Effector memory CD8-positive, alpha-beta T cell (primary cell): ENCODE measurements around the gene WDR87.

Source experiments
- ATAC-seq: fragments of 150-1000 bp; cut with Tn5 transposase; replicated peaks from 2 replicates; pipeline ENCODE4 v1.10.0; 2021; ENCODE audit warnings: mild to moderate bottlenecking, moderate library complexity
- DNase-seq, 3 experiments: peaks; one replicate each; pipeline ENCODE4 v3.0.0; 2021
- H3K27ac Mint-ChIP-seq, 2 donors: one replicate each; pipeline ENCODE4 v1.8.0; 2022; ENCODE audit warnings: mild to moderate bottlenecking in 2 of 2, mixed read lengths in 2 of 2, moderate library complexity in 2 of 2
- H3K27me3 Mint-ChIP-seq, 2 donors: one replicate each; pipeline ENCODE4 v1.8.0; 2022; ENCODE audit warnings: mixed read lengths in 2 of 2
- H3K36me3 Mint-ChIP-seq: one replicate; pipeline ENCODE4 v1.8.0; 2022; ENCODE audit warnings: mild to moderate bottlenecking, moderate library complexity, mixed read lengths; ENCODE audit not compliant: insufficient read depth
- H3K4me1 Mint-ChIP-seq, 2 donors: one replicate each; pipeline ENCODE4 v1.8.0; 2022; ENCODE audit warnings: low read depth in 2 of 2, mixed read lengths in 2 of 2
- H3K4me3 Mint-ChIP-seq, 2 donors: one replicate each; pipeline ENCODE4 v1.8.0; 2022; ENCODE audit warnings: mild to moderate bottlenecking in 2 of 2, mixed read lengths in 2 of 2, moderate library complexity in 2 of 2
- H3K9me3 Mint-ChIP-seq, 2 donors: one replicate each; pipeline ENCODE4 v1.8.0; 2022; ENCODE audit warnings: mixed read lengths in 2 of 2

The WDR87 gene

DNA sequence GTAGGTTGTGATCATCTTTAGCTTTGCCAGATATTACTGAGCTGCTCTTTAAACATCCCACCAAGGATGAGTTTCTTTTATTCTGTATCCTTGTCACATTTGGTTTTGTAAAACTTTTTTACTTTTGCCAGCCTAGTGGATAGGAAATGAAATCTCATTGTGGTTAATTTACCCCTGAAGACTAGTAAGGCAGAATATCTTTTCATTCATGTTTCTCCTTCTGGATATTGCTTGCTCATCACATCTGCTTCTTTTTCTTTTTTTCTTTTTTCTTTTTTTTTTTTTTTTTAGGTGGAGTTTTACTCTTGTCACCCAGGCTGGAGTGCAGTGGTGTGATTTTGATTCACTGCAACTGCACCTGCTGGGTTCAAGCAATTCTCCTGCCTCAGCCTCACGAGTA, 32.0 kb upstream of the WDR87 start:
- H3K4me1 Mint-ChIP-seq, result peaks cover 9 to 14% of the 10 kb centered on the region in 2 donors
- no peaks in the 10 kb centered on the region for H3K27me3 Mint-ChIP-seq
- H3K4me3 Mint-ChIP-seq, result no peak overlapping the region
- no peak overlapping the region for H3K27ac Mint-ChIP-seq
- H3K36me3 Mint-ChIP-seq, result no peaks in the 10 kb centered on the region
- H3K9me3 Mint-ChIP-seq, result no peaks in the 10 kb centered on the region
- DNase-seq (no peak), ATAC-seq (no peak)

DNA sequence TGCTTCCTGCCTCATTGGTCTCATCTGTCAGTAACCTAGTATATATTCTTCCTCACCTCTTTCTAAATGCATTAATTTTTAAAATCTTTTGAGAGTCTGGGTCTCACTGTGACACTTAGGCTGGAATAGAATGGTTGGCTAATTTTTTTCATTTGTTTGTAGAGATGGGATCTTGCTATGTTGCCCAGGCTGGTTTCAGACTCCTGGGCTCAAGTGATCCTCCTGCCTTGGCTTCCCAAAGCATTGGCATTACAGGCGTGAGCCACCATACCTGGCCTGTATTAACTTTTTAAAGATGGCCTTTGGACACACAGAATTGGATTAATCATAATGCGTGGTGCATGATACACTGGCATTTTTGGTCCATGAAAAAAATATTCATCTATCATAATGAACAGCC, 30.5 kb upstream of the WDR87 start:
- Mint-ChIP-seq H3K4me3 (no peak overlapping the region), H3K27me3 (no peaks in the 10 kb centered on the region), H3K9me3 (no peaks in the 10 kb centered on the region), H3K27ac (no peak overlapping the region), H3K4me1 (peaks cover 8 to 15% of the 10 kb centered on the region in 2 donors), H3K36me3 (no peaks in the 10 kb centered on the region)
- ATAC-seq (no peak), DNase-seq (no peak)

DNA sequence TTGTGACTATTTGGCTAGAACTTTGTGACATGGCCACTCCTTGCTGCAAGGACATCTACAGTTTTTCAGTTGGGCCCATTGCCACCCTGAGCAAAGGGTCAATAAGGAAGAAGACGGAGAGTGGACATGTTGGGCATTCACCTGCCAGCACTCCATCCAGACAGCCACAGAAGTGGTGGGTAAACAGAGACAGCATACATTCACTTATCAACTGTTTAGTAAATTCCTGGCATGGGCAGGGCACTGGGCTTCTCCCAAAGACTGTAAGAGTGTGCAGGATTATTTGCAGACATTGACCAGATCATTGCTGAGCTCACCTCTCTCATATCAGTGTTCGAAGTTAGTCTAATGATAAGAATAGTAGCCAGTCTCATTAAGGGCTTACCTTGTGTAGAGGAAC, 29.8 kb upstream of the WDR87 start:
- H3K4me1 Mint-ChIP-seq, result peaks cover 8 to 13% of the 10 kb centered on the region in 2 donors
- DNase-seq (no peak), ATAC-seq (no peak)
- H3K4me3 Mint-ChIP-seq, result no peak overlapping the region
- no peaks in the 10 kb centered on the region for H3K9me3 Mint-ChIP-seq
- H3K27me3 Mint-ChIP-seq, result no peaks in the 10 kb centered on the region
- no peaks in the 10 kb centered on the region for H3K36me3 Mint-ChIP-seq
- no peak overlapping the region for H3K27ac Mint-ChIP-seq

DNA sequence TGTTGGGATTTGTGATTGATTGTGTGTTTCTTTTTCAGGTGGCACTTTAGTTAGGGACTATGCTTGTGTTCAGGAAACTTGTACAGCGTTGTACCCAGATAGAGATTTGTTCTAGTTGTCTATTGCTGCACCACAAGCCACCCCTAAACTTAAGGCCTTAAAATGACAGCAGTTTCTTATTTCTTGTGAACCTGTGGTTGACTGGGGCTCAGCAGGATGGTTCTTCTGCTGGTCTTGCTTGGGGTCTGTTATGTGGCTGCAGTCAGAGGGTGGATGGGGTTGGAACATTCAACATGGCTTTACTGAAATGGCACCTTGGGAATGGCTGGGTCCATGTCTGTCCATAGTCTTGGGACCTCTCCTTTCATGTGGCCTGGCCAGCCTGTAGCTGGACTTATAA, 28.9 kb upstream of the WDR87 start:
- H3K4me1 Mint-ChIP-seq, result peaks cover 8 to 13% of the 10 kb centered on the region in 2 donors
- ATAC-seq, result no peak

DNA sequence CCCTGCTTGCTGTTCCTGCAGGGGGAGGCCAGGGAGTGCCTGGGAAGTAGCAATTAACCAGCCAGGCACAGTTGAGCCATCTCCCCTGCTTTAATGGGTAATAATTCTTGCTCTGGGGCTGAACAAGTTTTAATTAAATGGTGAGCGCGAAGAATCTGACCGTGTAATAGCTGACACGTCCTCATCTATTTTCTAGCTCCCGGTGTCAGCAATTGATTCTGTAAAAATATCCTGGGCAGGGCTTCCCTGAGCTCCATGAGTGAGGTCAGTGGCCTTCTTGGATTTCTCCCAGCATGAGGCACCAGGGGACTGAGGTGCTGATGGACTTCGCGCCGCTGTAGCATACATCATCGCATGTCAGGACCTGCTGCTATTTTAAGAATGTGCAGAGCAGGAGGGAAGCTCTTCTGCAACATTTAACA, 27.6 kb upstream of the WDR87 start:
- Mint-ChIP-seq H3K4me3 (no peak overlapping the region), H3K27ac (no peak overlapping the region), H3K9me3 (no peaks in the 10 kb centered on the region), H3K36me3 (peaks cover 2% of the 10 kb centered on the region), H3K4me1 (peaks cover 8% of the 10 kb centered on the region in 2 donors), H3K27me3 (no peaks in the 10 kb centered on the region)
- ATAC-seq, result no peak
- DNase-seq, result no peak

More for the DNA sequence above, 28.9 kb upstream of the WDR87 start:
- Mint-ChIP-seq H3K36me3 (no peaks in the 10 kb centered on the region), H3K9me3 (no peaks in the 10 kb centered on the region), H3K4me3 (no peak overlapping the region), H3K27me3 (no peaks in the 10 kb centered on the region), H3K27ac (no peak overlapping the region)
- DNase-seq, result no peak

DNA sequence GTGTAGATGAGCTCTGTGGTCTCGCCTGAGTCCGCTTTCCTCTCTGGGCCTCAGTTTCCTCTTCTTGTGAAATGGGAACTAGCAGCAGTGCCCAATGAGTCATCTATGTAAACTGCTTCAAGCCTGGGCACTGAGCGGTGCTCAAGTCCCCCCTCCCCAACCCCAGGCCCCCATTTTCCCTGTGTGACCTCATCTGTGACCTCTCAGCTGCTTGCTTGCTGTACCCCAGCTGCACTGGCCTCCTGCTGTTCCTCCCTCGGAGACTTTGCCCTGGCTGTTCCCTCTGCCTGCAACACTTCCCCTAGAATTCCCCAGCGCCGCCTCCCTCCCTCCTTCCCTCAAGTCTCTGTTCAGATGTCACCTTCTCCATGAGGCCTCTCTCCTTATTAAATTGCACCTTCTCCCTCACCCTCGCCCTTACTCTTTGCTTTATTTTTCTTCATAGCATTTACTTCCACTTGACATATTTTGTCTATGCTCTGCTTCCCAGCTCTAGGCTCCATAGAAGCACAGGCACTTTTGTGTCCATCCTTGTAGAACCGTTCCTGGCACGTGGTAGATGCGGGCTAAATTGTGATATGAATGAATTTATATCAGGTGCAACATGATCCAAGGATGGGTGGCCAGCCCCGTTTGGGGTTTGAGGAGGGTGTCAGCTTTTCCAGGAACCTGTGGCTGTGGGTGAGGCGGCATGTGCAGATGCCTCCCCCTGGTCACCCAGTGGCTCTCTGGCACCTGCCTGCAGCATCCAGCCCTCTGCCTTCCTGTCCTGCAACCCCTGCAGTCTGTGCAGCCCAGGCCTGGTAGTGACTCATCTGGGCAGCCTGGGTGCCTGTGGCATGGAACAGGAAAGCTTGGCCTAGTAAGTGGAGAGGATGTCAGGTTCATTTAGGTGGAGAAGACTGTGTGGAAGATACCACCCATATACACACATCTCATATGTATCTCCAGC, 26.9 kb upstream of the WDR87 start:
- Mint-ChIP-seq H3K27me3 (no peaks in the 10 kb centered on the region), H3K27ac (no peak overlapping the region), H3K4me3 (no peak overlapping the region), H3K36me3 (peaks cover 2% of the 10 kb centered on the region), H3K4me1 (peaks cover 9 to 10% of the 10 kb centered on the region in 2 donors), H3K9me3 (no peaks in the 10 kb centered on the region)
- DNase-seq, result no peak
- ATAC-seq, result no peak

DNA sequence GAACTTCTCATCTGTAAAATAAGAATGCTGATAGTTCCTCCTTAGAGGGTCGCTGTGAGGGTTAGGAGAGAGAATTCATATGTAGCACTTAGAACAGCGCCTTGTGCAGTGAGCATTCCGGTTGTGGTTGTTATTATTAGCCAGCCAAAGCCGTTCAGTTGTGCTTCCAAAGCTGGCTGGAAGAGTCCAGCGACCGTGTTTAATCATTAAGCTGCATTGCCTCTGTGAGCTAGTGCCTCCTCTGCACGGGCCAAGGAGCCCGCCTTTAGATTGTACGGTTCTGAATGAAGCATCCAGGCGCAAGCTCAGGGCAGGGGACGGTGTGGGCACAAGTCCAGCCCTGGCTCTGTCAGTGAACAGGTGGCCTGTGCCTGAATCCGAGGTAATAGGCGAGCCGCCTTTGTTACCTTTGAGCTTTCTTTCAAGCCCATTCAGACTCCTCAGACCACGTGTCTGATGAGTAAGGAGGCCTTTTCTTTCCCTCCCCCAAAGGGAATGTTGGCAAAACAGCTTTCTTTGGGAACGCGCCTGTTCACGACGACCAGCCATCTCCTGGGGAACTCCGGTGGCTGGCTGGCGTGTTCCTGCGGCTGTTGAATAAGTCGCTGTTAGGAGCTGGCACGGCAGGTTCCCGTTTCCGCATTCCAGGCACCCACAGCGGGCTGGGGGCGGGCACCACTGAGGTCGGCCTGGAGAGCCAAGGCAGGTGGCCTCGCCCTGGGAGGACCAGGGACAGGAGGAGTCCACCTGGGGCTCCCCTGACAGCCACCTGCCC, 25.7 kb upstream of the WDR87 start:
- H3K4me3 Mint-ChIP-seq, result no peak overlapping the region
- H3K36me3 Mint-ChIP-seq, result peaks cover 2% of the 10 kb centered on the region
- no peak for ATAC-seq
- H3K9me3 Mint-ChIP-seq, result no peaks in the 10 kb centered on the region
- H3K27me3 Mint-ChIP-seq, result no peaks in the 10 kb centered on the region
- H3K4me1 Mint-ChIP-seq, result peaks cover 9 to 10% of the 10 kb centered on the region in 2 donors
- DNase-seq, result no peak
- H3K27ac Mint-ChIP-seq, result no peak overlapping the region

DNA sequence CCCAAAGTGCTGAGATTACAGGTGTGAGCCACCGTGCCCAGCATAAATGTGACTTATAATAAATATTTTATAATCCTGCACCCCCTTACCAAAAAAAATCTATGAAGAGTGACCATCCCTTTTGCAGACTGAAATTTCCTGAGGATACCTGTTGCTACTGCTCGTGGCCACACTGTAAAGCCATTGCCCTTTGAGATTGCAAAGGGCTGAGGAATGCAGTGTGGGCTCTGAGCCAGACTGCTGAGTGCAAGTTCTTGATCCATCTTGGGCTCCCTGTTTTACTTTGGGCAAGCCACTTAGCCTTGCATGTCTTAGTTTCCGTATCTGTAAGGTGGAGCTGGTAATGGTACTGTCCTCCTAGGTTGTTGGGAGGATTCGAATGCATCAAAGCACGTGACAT, 24.0 kb upstream of the WDR87 start:
- Mint-ChIP-seq H3K4me1 (peaks cover 10% of the 10 kb centered on the region in 2 donors), H3K9me3 (no peaks in the 10 kb centered on the region), H3K4me3 (no peak overlapping the region), H3K36me3 (peaks cover 2% of the 10 kb centered on the region), H3K27ac (no peak overlapping the region), H3K27me3 (no peaks in the 10 kb centered on the region)
- DNase-seq (no peak), ATAC-seq (no peak)

DNA sequence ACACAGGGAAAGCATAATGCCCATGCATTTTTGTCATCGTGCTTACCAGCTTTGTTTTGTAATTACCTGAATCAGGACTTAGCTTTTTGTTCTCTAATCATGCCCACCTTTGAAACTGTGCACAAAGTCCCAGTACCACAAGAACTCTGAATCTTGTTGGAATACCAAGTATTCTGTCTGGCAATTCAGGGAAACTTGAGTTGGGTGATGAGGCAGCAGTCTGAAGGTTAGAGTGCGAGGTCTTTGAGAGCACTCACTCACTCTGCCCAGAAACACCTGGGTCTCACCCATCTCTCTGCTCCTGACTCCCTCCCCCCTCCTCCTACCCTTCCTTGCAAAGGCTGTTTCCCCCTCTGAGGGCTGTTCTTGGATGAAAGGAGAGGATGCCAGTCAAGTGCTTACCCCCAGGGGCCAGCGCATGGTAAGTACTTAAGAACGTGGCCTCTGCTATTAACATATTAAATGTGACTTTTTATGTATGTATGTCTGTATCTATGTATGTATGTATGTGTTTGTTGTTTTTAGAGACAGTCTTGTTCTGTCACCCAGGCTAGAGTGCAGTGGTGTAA, 23.0 kb upstream of the WDR87 start:
- H3K36me3 Mint-ChIP-seq, result peaks cover 2% of the 10 kb centered on the region
- ATAC-seq, result no peak
- DNase-seq, result no peak
- no peak overlapping the region for H3K27ac Mint-ChIP-seq
- H3K4me3 Mint-ChIP-seq, result no peak overlapping the region
- H3K9me3 Mint-ChIP-seq, result no peaks in the 10 kb centered on the region
- H3K27me3 Mint-ChIP-seq, result no peaks in the 10 kb centered on the region
- H3K4me1 Mint-ChIP-seq, result peaks cover 14 to 15% of the 10 kb centered on the region in 2 donors

DNA sequence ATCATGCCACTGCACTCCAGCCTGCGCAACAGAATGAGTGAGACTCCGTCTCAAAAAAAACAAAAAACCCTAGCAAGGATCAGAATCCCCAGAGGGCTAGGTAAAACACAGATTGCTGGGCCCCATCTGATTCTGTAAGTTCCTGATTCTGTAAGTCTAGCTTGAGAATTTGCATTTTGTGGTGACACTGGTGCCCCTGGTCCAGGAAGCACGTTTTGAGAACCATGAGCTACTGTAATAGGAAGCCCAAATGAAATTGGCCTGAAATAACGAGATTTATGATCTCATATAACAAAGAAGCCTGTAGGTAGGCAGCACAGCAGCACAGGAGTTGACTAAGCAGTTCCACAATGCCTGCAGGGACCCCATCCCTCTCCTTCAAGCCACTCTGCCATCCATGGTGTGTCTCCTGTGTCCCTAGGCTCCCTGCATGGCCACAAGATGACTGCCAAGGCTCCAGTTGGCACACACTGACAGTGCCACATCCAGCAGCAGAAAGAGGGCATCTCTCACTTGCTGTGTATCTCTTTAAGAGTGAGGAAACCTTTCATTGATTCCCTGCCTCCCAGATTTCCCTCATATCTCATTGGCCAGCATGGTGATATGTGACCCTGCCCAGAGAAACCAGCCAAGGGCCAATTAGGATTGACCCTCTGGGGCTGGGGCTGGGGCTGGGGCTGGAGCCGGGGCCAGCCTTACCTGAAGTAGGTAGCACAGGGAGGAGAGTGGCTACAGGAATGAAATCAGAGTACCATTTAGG, 22.3 kb upstream of the WDR87 start:
- peak overlapping the region in 1 of 2 donors; percentile 20 for H3K27ac Mint-ChIP-seq
- no peaks in the 10 kb centered on the region for H3K27me3 Mint-ChIP-seq
- no peaks in the 10 kb centered on the region for H3K9me3 Mint-ChIP-seq
- DNase-seq (no peak), ATAC-seq (peak; percentile 49)
- H3K4me1 Mint-ChIP-seq, result peaks cover 14% of the 10 kb centered on the region in 2 donors
- H3K4me3 Mint-ChIP-seq, result no peak overlapping the region
- peaks cover 5% of the 10 kb centered on the region for H3K36me3 Mint-ChIP-seq

DNA sequence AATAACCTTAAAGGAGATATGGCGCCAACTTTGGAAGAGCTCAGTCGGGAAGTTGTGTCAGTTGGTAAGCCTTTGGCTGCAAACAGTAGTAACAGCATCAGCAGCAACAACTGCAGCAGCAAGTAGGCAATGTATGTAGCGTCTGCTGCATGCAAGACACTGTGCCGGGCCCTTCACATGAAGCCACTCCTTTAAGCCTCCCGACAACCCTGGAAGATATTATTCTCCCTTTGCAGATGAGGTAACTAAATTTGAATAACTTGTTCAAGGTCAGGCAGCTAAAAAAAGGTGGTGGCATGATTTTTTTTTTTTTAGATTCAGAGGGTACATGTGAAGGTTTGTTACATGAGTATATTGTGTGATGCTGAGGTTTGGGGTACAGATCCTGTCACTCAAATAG, 20.3 kb upstream of the WDR87 start:
- no peak overlapping the region for H3K4me3 Mint-ChIP-seq
- no peaks in the 10 kb centered on the region for H3K9me3 Mint-ChIP-seq
- H3K4me1 Mint-ChIP-seq, result peaks cover 8 to 9% of the 10 kb centered on the region in 2 donors
- H3K36me3 Mint-ChIP-seq, result peaks cover 5% of the 10 kb centered on the region
- H3K27ac Mint-ChIP-seq, result no peak overlapping the region
- H3K27me3 Mint-ChIP-seq, result no peaks in the 10 kb centered on the region
- ATAC-seq (no peak), DNase-seq (no peak)

DNA sequence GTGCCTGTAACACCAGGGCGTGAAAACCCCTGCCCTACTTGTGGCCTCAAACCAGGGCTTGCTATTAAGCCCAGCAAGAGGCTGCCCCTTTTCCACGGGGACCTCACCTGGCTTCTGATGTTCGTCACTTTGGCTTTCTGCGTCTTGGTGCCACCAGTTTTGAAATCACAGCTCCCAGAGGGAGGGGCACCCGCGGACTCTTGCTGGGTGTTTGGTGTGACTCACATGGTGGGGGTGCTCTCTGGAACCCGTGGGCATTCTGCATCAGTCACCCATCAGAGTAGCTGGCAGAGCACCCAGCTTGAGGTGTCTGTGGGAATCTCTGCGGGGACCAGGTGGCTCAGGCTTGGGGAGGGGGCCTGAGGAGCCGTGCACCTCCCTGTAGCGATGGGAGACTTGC, 19.9 kb upstream of the WDR87 start:
- Mint-ChIP-seq H3K36me3 (peaks cover 5% of the 10 kb centered on the region), H3K9me3 (no peaks in the 10 kb centered on the region), H3K4me3 (no peak overlapping the region), H3K27me3 (no peaks in the 10 kb centered on the region), H3K27ac (no peak overlapping the region), H3K4me1 (peaks cover 8 to 12% of the 10 kb centered on the region in 2 donors)
- ATAC-seq (no peak), DNase-seq (no peak)

DNA sequence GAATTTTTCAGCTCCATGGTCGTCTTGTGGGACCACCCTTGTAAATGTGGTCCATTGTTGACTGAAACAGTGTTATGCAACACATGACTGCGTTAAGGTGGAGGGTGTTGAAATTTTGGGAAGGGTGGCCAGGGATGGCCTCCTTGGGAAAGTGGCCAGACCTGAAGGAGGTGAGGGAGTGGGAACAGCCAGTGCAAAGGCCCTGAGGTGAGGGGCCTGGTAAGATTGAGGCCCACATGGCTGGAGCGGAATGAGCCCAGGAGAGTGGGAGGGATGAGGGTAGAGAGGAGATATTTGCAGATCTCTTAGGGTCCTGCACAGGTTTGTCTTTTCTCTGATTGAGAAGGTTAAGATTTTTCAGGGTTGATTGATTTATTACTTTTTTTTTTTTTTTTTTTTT, 18.8 kb upstream of the WDR87 start:
- H3K9me3 Mint-ChIP-seq, result no peaks in the 10 kb centered on the region
- H3K4me1 Mint-ChIP-seq, result peaks cover 8 to 12% of the 10 kb centered on the region in 2 donors
- H3K27ac Mint-ChIP-seq, result no peak overlapping the region
- peaks cover 5% of the 10 kb centered on the region for H3K36me3 Mint-ChIP-seq
- DNase-seq (no peak), ATAC-seq (no peak)
- H3K4me3 Mint-ChIP-seq, result no peak overlapping the region
- H3K27me3 Mint-ChIP-seq, result no peaks in the 10 kb centered on the region
